NCI-H345 (cell line): ENCODE measurements around the gene IFNA21.
"Not testable (repeated sequence)": the region's sequence is repeated elsewhere in the genome, so short reads cannot be mapped to it uniquely, and the experiment has no call there.

Experiments
- DNase-seq: peaks from one replicate; lab custom pipeline; 2025; lab: John Stamatoyannopoulos, UW

The IFNA21 gene

DNA sequence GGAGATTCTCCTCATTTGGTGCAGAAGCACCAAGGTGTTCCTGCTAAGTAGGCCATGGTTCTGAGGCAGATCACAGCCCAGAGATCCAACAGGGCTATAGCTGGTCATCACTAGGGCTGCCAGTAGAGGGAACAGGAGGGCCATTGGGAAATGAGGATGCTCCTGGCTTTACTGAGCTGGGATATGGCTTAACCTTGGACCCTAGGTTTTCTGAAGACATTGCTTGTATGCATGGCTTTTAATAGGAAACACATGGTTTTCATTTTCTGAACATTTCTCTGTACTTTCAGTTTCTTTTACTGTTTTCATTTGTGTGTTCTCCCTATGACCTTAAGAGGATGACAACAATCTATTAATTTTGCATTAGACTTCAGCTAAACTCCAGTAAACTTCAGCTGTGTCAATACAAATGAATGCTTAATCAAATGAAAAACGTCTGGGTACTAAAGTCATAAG is 25.0 kb downstream of the IFNA21 start, which contains the start of gene IFNW1:
Gene IFNW1, minus strand, starts transcription at position 406 of the 456 bp plus-strand sequence. Its CDS starts 262 bp downstream, at position 144.
- DNase-seq: no peak

DNA sequence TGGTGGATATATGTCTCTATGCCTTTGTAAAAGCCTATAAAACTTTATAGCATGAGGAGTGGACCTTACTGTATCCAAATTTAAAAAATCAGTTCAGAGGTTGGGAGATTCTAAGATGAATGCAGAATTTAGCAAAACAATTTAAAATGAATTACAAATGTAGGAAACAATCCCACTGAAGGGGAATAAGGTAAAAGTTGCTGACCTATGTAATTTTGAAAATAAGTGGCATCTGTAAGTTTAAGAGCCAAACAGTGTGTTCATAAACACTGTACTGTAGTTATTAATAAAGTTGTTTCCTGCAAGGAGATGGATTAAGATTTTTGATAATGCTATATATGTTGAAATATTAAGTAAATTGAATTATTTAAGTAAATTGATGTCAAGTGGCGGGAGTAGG is 29.4 kb downstream of the IFNA21 start:
- DNase-seq: no peak

DNA sequence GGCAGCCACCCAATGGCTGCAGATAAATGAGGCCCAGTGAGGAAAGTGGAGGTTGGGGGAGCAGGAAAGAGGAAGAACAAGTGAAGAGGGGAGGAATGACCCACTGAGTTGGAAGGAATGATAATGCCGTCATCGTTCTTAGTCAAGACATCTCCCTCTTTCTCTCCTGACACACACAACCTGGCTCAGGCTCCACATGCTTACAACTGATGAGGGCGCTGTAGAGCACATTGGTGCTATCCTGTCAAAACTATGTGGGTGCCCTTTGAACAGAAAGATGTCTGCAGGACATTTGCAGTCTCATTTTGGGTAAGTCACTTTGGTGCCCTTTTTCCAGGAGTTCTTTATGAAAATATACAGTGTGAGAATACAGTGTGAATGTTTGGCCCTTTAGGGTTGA is 30.7 kb downstream of the IFNA21 start:
- no peak for DNase-seq

DNA sequence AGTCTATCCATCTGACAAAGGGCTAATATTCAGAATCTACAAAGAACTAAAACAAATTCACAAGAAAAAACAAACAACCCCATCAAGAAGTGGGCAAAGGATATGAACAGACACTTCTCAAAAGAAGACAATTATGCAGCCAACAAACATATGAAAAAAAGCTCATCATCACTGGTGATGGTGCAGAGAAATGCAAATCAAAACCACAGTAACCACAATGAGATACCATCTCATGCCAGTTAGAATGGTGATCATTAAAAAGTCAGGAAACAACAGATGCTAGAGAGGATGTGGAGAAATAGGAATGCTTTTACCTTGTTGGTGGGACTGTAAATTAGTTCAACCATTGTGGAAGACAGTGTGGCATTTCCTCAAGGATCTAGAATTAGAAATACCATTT is 38.3 kb downstream of the IFNA21 start:
- DNase-seq: not testable (repeated sequence)

DNA sequence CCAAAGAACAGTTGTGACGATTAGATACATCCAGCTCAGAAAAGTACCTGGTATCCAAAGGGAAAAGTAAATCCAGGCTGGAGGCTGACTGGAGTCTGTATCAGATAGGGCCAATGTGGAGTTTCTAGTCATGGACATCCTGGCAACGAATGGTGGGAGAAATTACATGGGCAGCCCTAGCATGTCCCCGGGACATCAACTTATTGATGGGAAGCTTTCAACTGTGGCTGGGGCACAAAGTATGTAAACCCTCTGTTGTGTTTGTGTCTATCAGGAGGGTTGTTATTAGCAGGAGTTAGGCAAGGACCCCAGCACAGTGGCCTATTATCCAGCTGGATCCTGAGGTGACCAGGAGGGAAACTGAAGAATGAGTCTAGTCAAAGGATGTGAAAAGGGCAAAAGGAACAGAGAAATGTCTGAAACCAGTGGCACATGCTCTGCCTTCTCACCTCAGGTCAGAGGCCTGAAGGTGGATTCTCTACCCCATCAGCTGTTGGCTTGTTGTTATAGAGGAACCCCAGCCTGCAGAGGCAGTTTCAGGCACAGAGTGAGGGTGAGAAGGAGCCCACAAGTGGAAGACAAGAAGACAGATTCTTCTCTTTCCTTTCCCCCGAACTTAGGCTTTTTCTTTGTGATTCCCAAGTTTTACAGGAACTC is 44.7 kb downstream of the IFNA21 start:
- no peak for DNase-seq

DNA sequence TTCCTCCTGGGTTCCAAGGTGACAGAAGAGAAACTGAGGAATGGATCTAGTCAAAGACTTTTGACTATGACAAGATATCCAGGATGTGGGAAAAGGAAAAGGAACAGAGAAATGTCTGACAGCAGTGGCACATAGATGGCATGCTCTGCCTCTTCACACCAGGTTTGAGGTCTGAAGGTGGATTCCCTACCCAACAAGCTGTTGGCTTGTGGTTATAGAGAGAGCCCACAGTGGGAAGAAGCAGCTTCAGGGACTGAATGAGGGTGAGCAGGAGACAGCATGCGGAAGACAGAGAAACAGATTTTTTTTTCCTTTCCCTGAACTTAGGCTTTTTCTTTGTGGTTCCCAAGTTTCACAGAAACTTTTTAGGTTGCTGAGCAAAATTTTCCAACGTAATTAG is 45.4 kb downstream of the IFNA21 start:
- no peak for DNase-seq

DNA sequence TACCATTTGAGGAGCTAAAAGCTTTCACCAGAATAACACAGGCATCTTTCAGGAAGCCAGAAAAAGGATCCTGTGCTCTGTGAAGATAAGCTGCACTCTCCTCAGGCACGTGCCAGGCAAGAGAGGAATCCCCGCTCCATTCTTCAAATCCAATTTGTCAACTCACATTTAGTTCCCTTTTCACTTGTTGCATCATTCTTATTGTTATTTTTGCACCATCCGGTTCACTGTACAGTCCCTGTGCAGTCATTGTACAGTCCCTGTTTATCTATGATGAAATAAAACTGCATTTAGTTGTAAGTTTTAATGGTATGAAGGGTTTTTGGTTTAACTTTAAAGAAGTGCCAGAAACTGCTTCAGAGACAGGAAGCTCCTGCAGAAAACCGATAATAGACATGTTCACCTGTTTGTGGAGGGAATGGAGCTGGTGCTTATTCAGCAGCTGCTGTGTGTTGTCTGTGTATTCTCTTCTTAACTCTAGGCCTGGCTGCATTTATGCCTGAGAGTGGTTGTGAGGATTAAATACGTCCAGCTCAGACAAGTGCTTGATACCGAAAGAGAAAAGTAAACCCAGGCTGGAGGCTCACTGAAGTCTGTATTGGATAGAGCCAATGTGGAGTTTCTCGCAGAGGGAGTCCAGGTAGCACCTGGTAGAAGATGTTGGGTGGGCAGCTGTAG is 47.2 kb downstream of the IFNA21 start:
- DNase-seq: no peak
